ENCODE measurements around the gene OR6M1.

The OR6M1 gene

DNA sequence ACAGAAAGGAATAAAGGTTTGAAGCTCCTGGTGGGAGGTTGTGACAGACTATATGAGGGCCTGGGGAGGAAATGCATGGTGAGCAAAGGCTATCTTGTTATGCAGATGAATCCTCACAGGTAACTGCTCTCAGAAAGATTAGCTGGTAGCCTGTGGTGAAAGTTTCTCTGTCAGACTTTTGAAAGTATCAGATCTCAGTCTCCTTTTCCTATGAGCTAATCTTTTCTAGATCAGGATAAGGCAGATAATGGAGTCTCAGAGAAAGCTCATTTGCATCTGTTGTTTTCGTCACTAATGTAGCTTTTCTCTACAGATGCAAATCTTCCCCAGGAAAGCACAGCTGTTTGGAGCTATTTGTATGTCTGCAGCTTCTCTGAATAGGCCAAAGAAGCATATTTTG is 30.9 kb downstream of the OR6M1 start:
- DNase-seq: no peak

DNA sequence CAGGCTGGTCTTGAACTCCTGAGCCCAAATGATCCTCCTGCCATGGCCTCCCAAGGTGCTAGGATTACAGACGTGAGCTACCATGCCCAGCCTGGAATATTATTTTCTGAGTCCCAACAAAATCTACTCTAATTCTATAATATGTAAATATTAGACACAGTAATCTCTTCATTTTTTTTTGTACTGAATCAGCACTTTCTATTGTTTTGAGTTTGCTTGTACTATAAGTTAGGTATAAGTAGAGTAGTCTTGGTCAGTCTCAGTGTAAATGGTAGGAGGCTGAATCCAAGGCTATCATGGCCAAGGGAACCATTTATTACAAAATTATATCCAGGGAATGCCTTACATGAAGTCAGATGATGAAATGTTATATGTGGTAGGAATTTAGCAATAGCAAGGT is 32.2 kb downstream of the OR6M1 start:
- DNase-seq: no peak

DNA sequence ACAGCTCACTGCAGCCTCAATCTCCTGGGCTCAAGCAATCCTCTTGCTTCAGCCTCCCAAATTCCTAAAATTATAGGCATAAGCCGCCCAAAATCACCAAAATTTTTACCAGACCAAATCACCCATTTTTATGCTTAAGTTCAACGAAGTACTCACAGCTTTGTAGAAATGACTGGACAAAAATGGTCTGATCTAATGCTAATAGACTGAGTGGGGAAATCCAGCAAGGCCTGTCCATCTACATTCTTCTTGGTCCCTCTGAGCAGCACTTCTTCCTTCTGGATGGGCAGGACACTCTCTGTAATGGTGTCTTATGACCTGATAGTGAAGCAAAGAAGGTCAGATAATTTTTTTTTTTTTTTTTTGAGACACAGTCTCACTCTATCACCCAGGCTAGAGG is 33.1 kb downstream of the OR6M1 start:
- no peak for DNase-seq

DNA sequence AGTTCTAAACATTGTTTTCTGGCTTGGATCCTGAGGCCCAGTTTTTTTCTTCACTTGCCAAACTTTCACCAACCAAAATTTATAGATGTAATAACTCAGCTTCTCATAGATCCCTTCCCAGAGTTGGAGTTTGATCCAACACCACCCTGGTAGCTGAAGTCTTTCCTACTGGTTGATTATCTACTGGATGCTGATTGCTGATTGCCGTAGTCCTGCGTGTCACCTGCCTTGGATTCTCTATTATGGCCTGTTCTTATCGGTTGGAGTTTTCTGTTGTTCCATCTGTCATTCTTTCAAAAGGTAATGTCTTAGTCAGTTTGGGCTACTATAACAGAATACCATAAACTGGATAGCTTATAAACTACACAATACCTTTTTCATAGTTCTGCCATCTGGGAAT is 34.5 kb downstream of the OR6M1 start:
- no peak for DNase-seq

DNA sequence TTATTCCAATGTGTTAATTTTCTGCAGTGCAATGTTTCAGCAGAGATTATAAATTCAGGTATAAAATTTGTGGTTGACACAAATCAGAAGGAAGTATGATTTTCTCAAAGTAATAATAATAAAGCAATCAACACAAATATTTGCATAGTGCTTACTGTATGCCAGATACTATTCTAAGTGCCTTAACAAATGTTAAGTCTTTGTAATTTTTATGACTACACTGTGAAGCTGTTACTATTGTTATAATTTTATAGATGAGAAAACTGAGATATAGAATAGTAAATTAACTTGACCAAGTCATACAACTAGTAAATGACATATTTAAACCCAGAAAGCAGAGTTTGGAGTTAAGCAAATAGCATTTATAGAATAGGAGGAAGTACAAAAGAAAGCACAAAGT is 35.4 kb downstream of the OR6M1 start:
- DNase-seq: no peak

DNA sequence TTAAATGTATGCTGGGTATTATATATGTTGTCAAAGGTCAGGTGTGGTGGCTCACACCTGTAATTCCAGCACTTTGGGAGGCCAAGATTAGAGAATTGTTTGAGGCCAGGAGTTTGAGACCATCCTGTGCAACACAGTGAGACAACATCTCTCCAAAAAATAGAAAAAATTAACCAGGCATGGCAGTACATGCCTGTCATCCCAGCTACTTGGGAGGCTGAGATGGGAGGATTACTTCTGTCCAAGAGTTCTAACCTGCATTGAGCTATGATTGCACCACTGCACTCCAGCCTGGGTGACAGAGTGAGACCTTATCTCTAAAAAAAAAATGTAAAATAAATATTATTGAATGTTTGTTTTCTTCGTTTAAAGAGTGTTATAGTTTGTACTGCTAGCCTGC is 40.5 kb downstream of the OR6M1 start:
- no peak for DNase-seq

DNA sequence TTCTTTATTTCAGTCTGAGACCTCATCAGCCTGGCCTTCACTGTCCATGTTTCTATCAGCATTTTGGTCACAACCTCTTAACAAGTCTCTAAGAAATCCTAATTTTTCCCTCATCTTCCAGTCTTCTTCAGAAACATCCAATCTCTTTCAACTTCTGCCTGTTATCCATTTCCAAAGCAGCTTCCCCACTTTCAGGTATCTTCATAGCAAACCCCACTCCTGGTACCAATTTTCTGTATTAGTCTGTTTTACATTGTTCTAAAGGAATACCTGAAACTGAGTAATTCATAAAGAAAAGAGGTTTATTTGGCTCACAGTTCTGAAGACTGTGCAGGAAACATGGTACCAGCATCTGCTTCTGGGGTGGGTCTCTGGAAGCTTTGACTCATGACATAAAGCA is 43.7 kb downstream of the OR6M1 start:
- no peak for DNase-seq

DNA sequence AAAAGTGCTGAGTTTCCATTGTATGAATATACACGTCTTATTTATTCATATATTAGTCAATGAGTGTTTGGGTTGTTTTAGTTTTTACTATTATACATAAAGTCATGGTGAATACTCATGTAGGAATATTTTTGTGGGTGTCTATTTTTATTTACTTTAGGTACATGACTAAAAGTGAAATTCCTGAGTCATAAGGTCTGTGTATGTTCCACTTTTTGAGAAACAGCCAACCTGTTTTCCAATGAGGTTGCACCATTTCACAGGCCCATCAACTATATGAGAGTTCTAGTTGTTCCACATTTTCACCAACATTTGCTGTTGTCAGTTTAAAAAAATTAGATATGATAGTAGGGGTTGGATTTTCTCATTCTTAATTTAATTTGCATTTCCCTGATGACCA is 45.3 kb downstream of the OR6M1 start:
- DNase-seq: no peak

DNA sequence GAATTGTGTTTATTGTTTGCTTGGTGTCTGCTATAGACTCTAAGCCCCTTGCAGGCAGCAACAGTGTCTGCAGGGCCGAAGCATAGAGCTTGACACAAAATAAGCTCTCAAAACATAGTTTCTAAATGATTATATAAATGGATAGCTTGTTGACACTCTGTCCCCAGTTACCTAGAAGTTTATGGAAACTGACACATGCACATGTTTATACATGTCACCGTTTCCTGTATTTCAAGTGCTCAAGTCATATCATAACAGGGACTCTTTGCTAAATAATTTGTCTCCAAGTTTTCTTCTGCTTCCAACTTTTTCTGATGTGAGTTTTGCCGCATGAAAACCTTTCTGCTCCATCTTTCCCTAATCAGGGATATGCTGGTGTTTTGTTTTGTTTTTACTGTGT is 48.2 kb downstream of the OR6M1 start:
- DNase-seq: no peak

DNA sequence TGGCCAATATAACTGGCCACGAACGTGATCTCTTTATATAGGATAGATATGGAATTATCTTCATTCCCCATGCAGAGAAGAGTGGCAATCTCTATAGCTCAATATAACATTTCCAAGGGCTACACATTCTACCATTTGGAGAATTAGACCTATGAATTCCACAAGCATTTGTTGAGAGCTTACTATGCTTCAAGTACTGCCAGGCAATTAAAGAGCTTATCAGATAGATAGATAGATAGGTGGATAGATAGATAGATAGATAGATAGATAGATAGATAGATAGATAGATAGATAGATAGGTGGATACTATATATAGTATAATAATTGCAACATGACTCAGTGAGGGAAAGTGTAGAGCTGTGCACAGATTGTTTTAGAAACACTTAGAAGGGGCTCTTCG is 50.3 kb downstream of the OR6M1 start:
- DNase-seq: no peak
